HepG2 (cell line): ENCODE measurements around the gene MARCHF9. TPM values are rescaled to one million over a fixed set of nuclear protein-coding genes. Genes with fewer than 3 reads are reported as not detected.

Source experiments
- ATAC-seq: fragments of 200-7000 bp; cut with Tn5 transposase; 3 replicates; pipeline ENCODE4 v1.9.1; 2020; ENCODE audit warnings: mild to moderate bottlenecking, moderate library complexity
- BruUV-seq: library from RNA; stranded (reverse); fragments of 400-500 nt; replicated peaks from 2 replicates; lab custom pipeline; 2021; lab: Mats Ljungman, UMichigan
- CTCF ChIA-PET: fragments of 300-600 bp; formaldehyde crosslinking; extraction: SDS; loops from one replicate; lab custom pipeline; 2021; ENCODE audit warnings: low total read pairs, inconsistent platforms, low intra/inter-chr PET ratio; lab: Yijun Ruan, JAX
- POLR2A ChIA-PET: fragments of 350-600 bp; sonication (Branson Sonifier 250); formaldehyde crosslinking; loops from one replicate; lab custom pipeline; 2020; ENCODE audit warnings: antibody characterized with exemption, inconsistent platforms; lab: Yijun Ruan, JAX
- DNase-seq: peaks from one replicate; pipeline ENCODE4 v3.0.0-alpha.2; 2015; ENCODE audit warnings: low spot score
- FAIRE-seq: peaks from 3 replicates; lab custom pipeline; 2011; peaks lifted over from hg19 to GRCh38; lab: Jason Lieb, UNC
- H2AFZ ChIP-seq: one replicate; pipeline ENCODE4 v1.6.1; 2011; ENCODE audit warnings: low read length, inconsistent platforms
- H3K27ac ChIP-seq: fragments of 300-600 bp; 3 replicates; pipeline ENCODE4 v1.8.0; 2011; ENCODE audit warnings: mixed run types, mild to moderate bottlenecking, mixed read lengths, low read length, inconsistent platforms; ENCODE audit not compliant: insufficient read depth; ENCODE audit errors: extremely low read length
- H3K27me3 ChIP-seq, 2 experiments: fragments of 200-600 bp in 1 of 2; 2 replicates in 1 of 2; 3 replicates in 1 of 2; pipeline versions ENCODE4 v1.6.0 to v1.8.0; 2011; ENCODE audit warnings: low read length in 2 of 2, mild to moderate bottlenecking in 2 of 2, moderate library complexity in 2 of 2, inconsistent platforms in 1 of 2; ENCODE audit not compliant: insufficient read depth in 2 of 2, control insufficient read depth in 1 of 2
- H3K36me3 ChIP-seq, 2 experiments: fragments of 200-600 bp in 1 of 2; replicated peaks in 1 of 2; 2 replicates in 1 of 2; 3 replicates in 1 of 2; pipeline versions ENCODE4 v1.5.1 to v1.8.0; 2011; ENCODE audit warnings: low read length in 2 of 2, inconsistent platforms in 1 of 2; ENCODE audit not compliant: insufficient read depth in 2 of 2, control insufficient read depth in 1 of 2
- H3K4me1 ChIP-seq: 2 replicates; pipeline ENCODE4 v1.5.1; 2012; ENCODE audit warnings: low read length, inconsistent platforms; ENCODE audit not compliant: insufficient read depth
- H3K4me2 ChIP-seq: 2 replicates; pipeline ENCODE4 v1.6.0; 2011; ENCODE audit warnings: low read depth, low read length, inconsistent platforms
- H3K4me3 ChIP-seq, 3 experiments: fragments of 200-600 bp in 1 of 3; sonication (generic), shearing (Covaris generic) in 1 of 3; replicated peaks in 1 of 3; 2 replicates each; pipeline ENCODE4 v1.5.1; 2011 to 2016; ENCODE audit warnings: low read length in 3 of 3, inconsistent platforms in 2 of 3, low read depth in 2 of 3, mild to moderate bottlenecking in 2 of 3, control low read depth in 1 of 3, mixed read lengths in 1 of 3; ENCODE audit not compliant: insufficient read depth in 1 of 3
- H3K79me2 ChIP-seq: one replicate; pipeline ENCODE4 v1.6.1; 2011; ENCODE audit warnings: low read length, inconsistent platforms; ENCODE audit not compliant: insufficient read depth
- H3K9ac ChIP-seq: 2 replicates; pipeline ENCODE4 v1.6.0; 2011; ENCODE audit warnings: mild to moderate bottlenecking, low read depth, low read length, inconsistent platforms; ENCODE audit not compliant: insufficient read depth
- H3K9me3 ChIP-seq: 2 replicates; pipeline ENCODE4 v1.5.1; 2012; ENCODE audit warnings: mild to moderate bottlenecking, low read length
- H4K20me1 ChIP-seq: 2 replicates; pipeline ENCODE4 v1.6.0; 2011; ENCODE audit warnings: inconsistent platforms, mild to moderate bottlenecking, low read length, moderate library complexity; ENCODE audit not compliant: insufficient read depth
- IRF1 ChIP-seq: sonication (generic); formaldehyde crosslinking; IDR thresholded peaks from 2 replicates; pipeline ENCODE4 v1.4.0; 2020; ENCODE audit warnings: low read depth, mild to moderate bottlenecking, missing genetic modification reagents
- KLF9 ChIP-seq: IDR thresholded peaks from 2 replicates; pipeline ENCODE4 v1.6.1; 2016; ENCODE audit warnings: low read depth
- MYC ChIP-seq: sonication (generic); formaldehyde crosslinking; IDR thresholded peaks from 2 replicates; pipeline ENCODE4 v1.9.0; 2021; ENCODE audit warnings: missing genetic modification reagents, borderline replicate concordance
- PLSCR1 ChIP-seq: sonication (generic); formaldehyde crosslinking; IDR thresholded peaks from 2 replicates; pipeline ENCODE4 v1.5.0; 2020; ENCODE audit warnings: missing genetic modification reagents, mild to moderate bottlenecking, borderline replicate concordance
- POGK ChIP-seq: sonication (generic); formaldehyde crosslinking; conservative IDR thresholded peaks from 2 replicates; pipeline ENCODE4 v1.8.0; 2022; ENCODE audit warnings: mild to moderate bottlenecking, moderate library complexity, missing genetic modification reagents
- ZNF234 ChIP-seq: sonication (generic); formaldehyde crosslinking; conservative IDR thresholded peaks from 2 replicates; pipeline ENCODE4 v1.5.1; 2020; ENCODE audit warnings: mild to moderate bottlenecking, missing genetic modification reagents
- ZNF34 ChIP-seq: sonication (generic); formaldehyde crosslinking; IDR thresholded peaks from 2 replicates; pipeline ENCODE4 v1.4.0; 2020; ENCODE audit warnings: mild to moderate bottlenecking, missing genetic modification reagents, borderline replicate concordance
- ZNF629 ChIP-seq: sonication (generic); formaldehyde crosslinking; conservative IDR thresholded peaks from 2 replicates; pipeline ENCODE4 v1.5.0; 2020; ENCODE audit warnings: missing genetic modification reagents
- ZNF660 ChIP-seq: sonication (generic); formaldehyde crosslinking; IDR thresholded peaks from 2 replicates; pipeline ENCODE4 v1.5.1; 2020; ENCODE audit warnings: mild to moderate bottlenecking, low read depth, missing genetic modification reagents, borderline replicate concordance
- ZSCAN12 ChIP-seq: sonication (generic); formaldehyde crosslinking; IDR thresholded peaks from 2 replicates; pipeline ENCODE4 v1.9.0; 2021; ENCODE audit warnings: mild to moderate bottlenecking, missing genetic modification reagents
- WGBS: methylation state at CpG from one replicate; pipeline ENCODE4 v1.1.6; 2017; ENCODE audit warnings: low lambda C conversion rate; 5-methylcytosine and 5-hydroxymethylcytosine counted together
- in situ Hi-C: cut with HindIII; loops from 2 replicates; pipeline ENCODE4 v1.10.0; 2017; ENCODE audit warnings: low pct_unique_long_range_greater_than_20kb; ENCODE audit not compliant: extremely low pct_ligation_motif_present
- intact Hi-C: fragments of 100-400 bp; cut with micrococcal nuclease; formaldehyde crosslinking; loops from one replicate; pipeline ENCODE4 v1.10.0; 2022; ENCODE audit not compliant: unreplicated experiment
- polyA plus RNA-seq, 8 experiments: library from polyadenylated mRNA; depleted of rRNA in 3 of 8; stranded (reverse) in 7 of 8; unstranded in 1 of 8; fragments of >200 nt; fragmentation: Illumina TruSeq in 4 of 8; extraction: Trizol in 4 of 8; gene quantifications; 2 replicates each; pipeline versions ENCODE4 v1.2.1 to v1.2.3, GENCODE V29; 2011 to 2016; ENCODE audit warnings: low read depth in 4 of 8, missing spikeins in 1 of 8, mixed read lengths in 1 of 8; ENCODE audit not compliant: insufficient read depth in 1 of 8
- total RNA-seq, 5 experiments: library from RNA; depleted of rRNA; stranded (reverse); fragments of >200 nt; fragmentation: Illumina TruSeq; extraction: Trizol; gene quantifications; 2 replicates each; pipeline ENCODE4 v1.2.3, GENCODE V29; 2016; ENCODE audit warnings: low read depth in 1 of 5
- TF ChIP-seq, protein P1 (sequence below): IDR thresholded peaks from 2 replicates; pipeline ENCODE4 v1.6.1; 2016; ENCODE audit warnings: low read depth, control low read depth
- TF ChIP-seq, protein P2 (sequence below): sonication (generic); formaldehyde crosslinking; IDR thresholded peaks from 2 replicates; pipeline ENCODE4 v1.4.0; 2020; ENCODE audit warnings: missing genetic modification reagents

MARCHF9 gene
- total and polyA plus RNA-seq, 2 of the 13 experiments (the other 11 are each of a cell fraction or from before 2014, with no cell fraction given): 5.7 to 9.6 TPM

GRCh38 chr12:57782608-57783465, 27.9 kb downstream of the MARCHF9 start, which contains the start of gene TSFM (continued):
- TF ChIP-seq POGK (CRISPR knock-in tag): peak; percentile 91
- TF ChIP-seq, protein P1, sequence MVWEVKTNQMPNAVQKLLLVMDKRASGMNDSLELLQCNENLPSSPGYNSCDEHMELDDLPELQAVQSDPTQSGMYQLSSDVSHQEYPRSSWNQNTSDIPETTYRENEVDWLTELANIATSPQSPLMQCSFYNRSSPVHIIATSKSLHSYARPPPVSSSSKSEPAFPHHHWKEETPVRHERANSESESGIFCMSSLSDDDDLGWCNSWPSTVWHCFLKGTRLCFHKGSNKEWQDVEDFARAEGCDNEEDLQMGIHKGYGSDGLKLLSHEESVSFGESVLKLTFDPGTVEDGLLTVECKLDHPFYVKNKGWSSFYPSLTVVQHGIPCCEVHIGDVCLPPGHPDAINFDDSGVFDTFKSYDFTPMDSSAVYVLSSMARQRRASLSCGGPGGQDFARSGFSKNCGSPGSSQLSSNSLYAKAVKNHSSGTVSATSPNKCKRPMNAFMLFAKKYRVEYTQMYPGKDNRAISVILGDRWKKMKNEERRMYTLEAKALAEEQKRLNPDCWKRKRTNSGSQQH (CRISPR knock-in tag): peak; percentile 59; the same call in 1 of the 2 replicates

DNA sequence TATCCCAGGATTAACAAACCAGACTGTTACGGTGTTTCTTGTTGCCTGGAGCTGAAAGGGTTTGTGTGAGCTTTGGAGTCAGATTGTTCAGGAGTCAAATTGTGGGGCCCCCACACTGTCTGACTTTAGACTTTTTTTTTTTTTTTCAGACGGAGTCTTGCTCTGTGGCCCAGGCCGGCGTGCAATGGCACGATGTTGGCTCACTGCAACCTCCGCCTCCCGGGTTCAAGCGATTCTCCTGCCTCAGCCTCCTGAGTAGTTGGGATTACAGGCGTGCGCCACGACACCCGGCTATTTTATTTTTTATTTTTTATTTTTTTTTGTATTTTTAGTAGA, 28.5 kb downstream of the MARCHF9 start:
- WGBS: 55% methylated on average over 12 of the region's 12 CpGs
- DNase-seq (no peak), FAIRE-seq (no peak), ATAC-seq (peak; percentile 14)
- POLR2A ChIA-PET: interaction anchor here (0.7 to 1.7 kb wide), 4 partner anchors 11 to 39 kb away, joined by 3 to 15 read pairs (median 3); partner anchors contain the start of genes AVIL, EEF1AKMT3, METTL1 and TSPAN31
- CTCF ChIA-PET: interaction anchor here (1.8 kb wide), 1 partner anchor 122 kb away, joined by 13 read pairs; no protein-coding TSS in a partner anchor
- intact Hi-C loops: no loop called here
- in situ Hi-C loops: no loop called here
- Histone ChIP-seq H3K4me3 (peak overlapping the region; percentile 95 to 100 (median 99)), H3K36me3 (peaks cover 9 to 36% of the 10 kb centered on the region in 2 experiments), H3K4me2 (peak overlapping the region; percentile 78), H3K4me1 (peaks cover 17% of the 10 kb centered on the region), H3K9me3 (no peaks in the 10 kb centered on the region), H3K79me2 (peaks cover 16% of the 10 kb centered on the region), H4K20me1 (no peaks in the 10 kb centered on the region), H3K27me3 (no peaks in the 10 kb centered on the region; a peak in 1 of 5 replicates), H2AFZ (no peak overlapping the region), H3K27ac (peak overlapping the region; percentile 55), H3K9ac (peak overlapping the region; percentile 87)
- no TSS peak for BruUV-seq
- TF ChIP-seq MYC (CRISPR knock-in tag) (no peak), ZNF34 (no peak), KLF9 (no peak), ZSCAN12 (no peak), IRF1 (no peak), PLSCR1 (no peak), ZNF629 (CRISPR knock-in tag) (no peak), ZNF660 (CRISPR knock-in tag) (no peak), ZNF234 (CRISPR knock-in tag) (no peak)
- TF ChIP-seq, protein P2, sequence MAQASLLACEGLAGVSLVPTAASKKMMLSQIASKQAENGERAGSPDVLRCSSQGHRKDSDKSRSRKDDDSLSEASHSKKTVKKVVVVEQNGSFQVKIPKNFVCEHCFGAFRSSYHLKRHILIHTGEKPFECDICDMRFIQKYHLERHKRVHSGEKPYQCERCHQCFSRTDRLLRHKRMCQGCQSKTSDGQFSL: no peak
